GM21723 (cell line): ENCODE measurements around the gene GALNTL6.

Experiments used
- ATAC-seq: cut with Tn5 transposase; IDR thresholded peaks from one replicate; pipeline ENCODE4 v1.9.1; 2021; ENCODE audit warnings: mild to moderate bottlenecking, moderate library complexity; ENCODE audit not compliant: unreplicated experiment

Gene GALNTL6

GRCh38 chr4:172188248-172188988, 375.2 kb downstream of the GALNTL6 start:
- no peak for ATAC-seq

GRCh38 chr4:172202480-172203076, 389.4 kb downstream of the GALNTL6 start:
- no peak for ATAC-seq

GRCh38 chr4:172207258-172207657, 394.1 kb downstream of the GALNTL6 start:
- ATAC-seq: no peak

- ATAC-seq: no peak
Observed at GRCh38 chr4:172207886-172208285, 394.7 kb downstream of the GALNTL6 start.

- no peak for ATAC-seq
Observed at GRCh38 chr4:172220679-172221078, 407.5 kb downstream of the GALNTL6 start.

GRCh38 chr4:172225457-172225856, 412.3 kb downstream of the GALNTL6 start:
- ATAC-seq: no peak

GRCh38 chr4:172232966-172233365, 419.8 kb downstream of the GALNTL6 start:
- no peak for ATAC-seq

GRCh38 chr4:172243551-172243950, 430.3 kb downstream of the GALNTL6 start:
- ATAC-seq: no peak

GRCh38 chr4:172245516-172245915, 432.3 kb downstream of the GALNTL6 start:
- no peak for ATAC-seq

GRCh38 chr4:172253409-172253808, 440.2 kb downstream of the GALNTL6 start:
- no peak for ATAC-seq

GRCh38 chr4:172256820-172257219, 443.6 kb downstream of the GALNTL6 start:
- ATAC-seq: no peak

- no peak for ATAC-seq
Observed at GRCh38 chr4:172270397-172270796, 457.2 kb downstream of the GALNTL6 start.

GRCh38 chr4:172287117-172287516, 473.9 kb downstream of the GALNTL6 start:
- ATAC-seq: no peak

- no peak for ATAC-seq
Observed at GRCh38 chr4:172305698-172306097, 492.5 kb downstream of the GALNTL6 start.

GRCh38 chr4:172308078-172308477, 494.9 kb downstream of the GALNTL6 start:
- no peak for ATAC-seq

- no peak for ATAC-seq
Observed at GRCh38 chr4:172311682-172312081, 498.5 kb downstream of the GALNTL6 start.

GRCh38 chr4:172323288-172323687, 510.1 kb downstream of the GALNTL6 start:
- ATAC-seq: no peak

GRCh38 chr4:172344308-172344938, 531.2 kb downstream of the GALNTL6 start:
- ATAC-seq: no peak

- ATAC-seq: no peak
Observed at GRCh38 chr4:172348426-172348825, 535.2 kb downstream of the GALNTL6 start.

GRCh38 chr4:172352356-172352755, 539.2 kb downstream of the GALNTL6 start:
- ATAC-seq: no peak

- ATAC-seq: no peak
Observed at GRCh38 chr4:172356016-172356415, 542.8 kb downstream of the GALNTL6 start.

GRCh38 chr4:172357006-172357540, 543.9 kb downstream of the GALNTL6 start:
- ATAC-seq: no peak
